ENCODE results near the gene KCNC1.

DNA sequence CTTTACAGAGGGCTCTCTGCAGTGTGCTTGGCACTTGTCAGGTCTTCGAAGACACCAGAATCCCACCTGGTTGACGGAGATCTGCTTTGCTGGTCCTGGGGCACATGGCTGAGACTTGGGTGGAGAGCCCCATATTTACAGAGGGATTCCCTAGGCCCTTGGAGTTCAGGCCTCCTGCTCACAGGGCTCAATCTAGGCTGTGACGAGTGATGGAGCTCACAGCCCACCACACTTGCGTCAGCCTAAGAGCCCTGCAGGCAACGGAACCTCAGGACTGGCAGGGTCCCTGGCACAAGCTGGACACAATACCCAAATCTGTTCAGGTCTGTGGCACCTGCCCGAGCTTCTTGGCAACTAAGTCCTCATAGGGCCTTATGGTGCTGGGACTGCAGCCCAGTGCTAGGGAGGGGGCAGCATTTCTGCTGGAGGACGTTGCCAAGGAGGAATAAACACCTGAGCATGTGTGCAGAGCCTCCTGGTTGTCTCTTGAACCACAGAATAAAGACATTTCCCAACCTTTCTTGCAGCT, 59.1 kb downstream of the KCNC1 start:
- TF ChIP-seq POLR2A (IDR thresholded peaks at IDR 0.05) (no peak), EP300 (IDR thresholded peaks at IDR 0.05) (no peak)
- TF ChIP-seq, protein P1, sequence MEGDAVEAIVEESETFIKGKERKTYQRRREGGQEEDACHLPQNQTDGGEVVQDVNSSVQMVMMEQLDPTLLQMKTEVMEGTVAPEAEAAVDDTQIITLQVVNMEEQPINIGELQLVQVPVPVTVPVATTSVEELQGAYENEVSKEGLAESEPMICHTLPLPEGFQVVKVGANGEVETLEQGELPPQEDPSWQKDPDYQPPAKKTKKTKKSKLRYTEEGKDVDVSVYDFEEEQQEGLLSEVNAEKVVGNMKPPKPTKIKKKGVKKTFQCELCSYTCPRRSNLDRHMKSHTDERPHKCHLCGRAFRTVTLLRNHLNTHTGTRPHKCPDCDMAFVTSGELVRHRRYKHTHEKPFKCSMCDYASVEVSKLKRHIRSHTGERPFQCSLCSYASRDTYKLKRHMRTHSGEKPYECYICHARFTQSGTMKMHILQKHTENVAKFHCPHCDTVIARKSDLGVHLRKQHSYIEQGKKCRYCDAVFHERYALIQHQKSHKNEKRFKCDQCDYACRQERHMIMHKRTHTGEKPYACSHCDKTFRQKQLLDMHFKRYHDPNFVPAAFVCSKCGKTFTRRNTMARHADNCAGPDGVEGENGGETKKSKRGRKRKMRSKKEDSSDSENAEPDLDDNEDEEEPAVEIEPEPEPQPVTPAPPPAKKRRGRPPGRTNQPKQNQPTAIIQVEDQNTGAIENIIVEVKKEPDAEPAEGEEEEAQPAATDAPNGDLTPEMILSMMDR (IDR thresholded peaks at IDR 0.05): no peak
